Measurements from ENCODE around the gene SETDB1. TPM values are rescaled to one million over a fixed set of nuclear protein-coding genes. Genes with fewer than 3 reads are reported as not detected.

Gene SETDB1
- total and polyA plus RNA-seq, 2 of the 13 experiments (the other 11 are each of a cell fraction or from before 2014, with no cell fraction given) = 33.1 to 34.6 TPM

- no peak for TF ChIP-seq KDM5A (IDR thresholded peaks at IDR 0.05; ENCODE audit: borderline replicate concordance, low read length)
- no peak for TF ChIP-seq NFE2L1 (CRISPR knock-in tag; IDR thresholded peaks at IDR 0.05; ENCODE audit: borderline replicate concordance)
- TF ChIP-seq STAG1 (CRISPR knock-in tag; IDR thresholded peaks at IDR 0.05) = no peak
- TF ChIP-seq ZNF614 (CRISPR knock-in tag; IDR thresholded peaks at IDR 0.05; ENCODE audit: borderline replicate concordance) = peak; percentile 43; the same call in 1 of the 2 replicates
- peak; percentile 51; the same call in 1 of the 2 replicates for TF ChIP-seq NRL (CRISPR knock-in tag; IDR thresholded peaks at IDR 0.05; ENCODE audit: borderline replicate concordance)
- TF ChIP-seq ZNF782 (CRISPR knock-in tag; IDR thresholded peaks at IDR 0.05; ENCODE audit: borderline replicate concordance) = peak; percentile 30; the same call in 1 of the 2 replicates
- TF ChIP-seq ATAD3A (CRISPR knock-in tag; IDR thresholded peaks at IDR 0.05) = no peak
- TF ChIP-seq ZNF550 (CRISPR knock-in tag; IDR thresholded peaks at IDR 0.05; ENCODE audit: borderline replicate concordance) = no peak; the same call in 1 of the 2 replicates
- TF ChIP-seq ZNF329 (CRISPR knock-in tag; IDR thresholded peaks at IDR 0.05; ENCODE audit: low read depth) = 0 out of 2 replicates have a peak, but pooled peaks have one; percentile 59
- no peak for TF ChIP-seq BRCA1 (CRISPR knock-in tag; IDR thresholded peaks at IDR 0.05)
- TF ChIP-seq ZNF670 (CRISPR knock-in tag; IDR thresholded peaks at IDR 0.05; ENCODE audit: borderline replicate concordance) = 0 out of 2 replicates have a peak, but pooled peaks have one; percentile 66
- TF ChIP-seq TARDBP (CRISPR knock-in tag; IDR thresholded peaks at IDR 0.05) = 0 out of 2 replicates have a peak, but pooled peaks have one; percentile 31
- no peak for TF ChIP-seq MAFF (IDR thresholded peaks at IDR 0.05; ENCODE audit: low read depth, low read length)
- 0 out of 2 replicates have a peak, but pooled peaks have one; percentile 38 for TF ChIP-seq ZMYM4 (CRISPR knock-in tag; IDR thresholded peaks at IDR 0.05)
- TF ChIP-seq SMARCC2 (IDR thresholded peaks at IDR 0.05) = no peak
- no peak for TF ChIP-seq PCBP1 (IDR thresholded peaks at IDR 0.05; ENCODE audit: borderline replicate concordance, low read depth, low read length)
- no peak for TF ChIP-seq ZNF780A (CRISPR knock-in tag; IDR thresholded peaks at IDR 0.05)
- no peak for TF ChIP-seq ARID2 (CRISPR knock-in tag; IDR thresholded peaks at IDR 0.05; ENCODE audit: borderline replicate concordance)
- TF ChIP-seq NR2F1 (CRISPR knock-in tag; IDR thresholded peaks at IDR 0.05) = peak in 1 of 2 experiments; percentile 72; a peak in 2 of 4 replicates
- TF ChIP-seq NBN (conservative IDR thresholded peaks at IDR 0.05) = no peak
- TF ChIP-seq SNAPC2 (CRISPR knock-in tag; IDR thresholded peaks at IDR 0.05) = no peak
- no peak for TF ChIP-seq NFATC3 (CRISPR knock-in tag; IDR thresholded peaks at IDR 0.05)
- TF ChIP-seq AHDC1 (CRISPR knock-in tag; IDR thresholded peaks at IDR 0.05; ENCODE audit: borderline replicate concordance) = peak; percentile 73
- TF ChIP-seq SIX4 (CRISPR knock-in tag; IDR thresholded peaks at IDR 0.05) = no peak
- TF ChIP-seq CBFB (CRISPR knock-in tag; IDR thresholded peaks at IDR 0.05) = peak; percentile 57; the same call in 1 of the 2 replicates
- no peak for TF ChIP-seq ZNF7 (CRISPR knock-in tag; IDR thresholded peaks at IDR 0.05)
Measured at GRCh38 chr1:150981805-150982712, 55.9 kb downstream of the SETDB1 start, which contains the start of gene ANXA9 (continued).
